Brain microvascular endothelial cell (primary cell): ENCODE data around the gene CERS5.

ENCODE experiments used
- DNase-seq: peaks from one replicate; pipeline ENCODE4 v3.0.0-alpha.2; 2020
- H3K27ac ChIP-seq: fragments of 250-450 bp; sonication (Bioruptor Pico); 2 replicates; pipeline ENCODE4 v1.5.1; 2020; ENCODE audit warnings: mild to moderate bottlenecking, moderate library complexity
- H3K27me3 ChIP-seq: fragments of 250-450 bp; sonication (Bioruptor Pico); replicated peaks from 2 replicates; pipeline ENCODE4 v1.5.1; 2020; ENCODE audit warnings: mild to moderate bottlenecking
- H3K36me3 ChIP-seq: fragments of 250-450 bp; sonication (Bioruptor Pico); replicated peaks from 2 replicates; pipeline ENCODE4 v1.5.1; 2020; ENCODE audit warnings: mild to moderate bottlenecking
- H3K4me3 ChIP-seq: 2 replicates; pipeline ENCODE4 v1.5.1; 2011; ENCODE audit warnings: low read depth, mild to moderate bottlenecking, control low read depth, low read length, moderate library complexity
- CTCF ChIP-seq: IDR thresholded peaks from 2 replicates; pipeline ENCODE4 v1.5.1; 2011; ENCODE audit warnings: low read depth, mild to moderate bottlenecking, moderate library complexity, low read length, control low read depth, inconsistent platforms; ENCODE audit errors: missing control alignments
- in situ Hi-C: cut with HindIII; loops from 2 replicates; pipeline ENCODE4 v1.10.0; 2017; ENCODE audit warnings: low sequenced_read_pairs, low pct_ligation_motif_present

CERS5 gene

GRCh38 chr12:50192908-50193307 is 25.7 kb upstream of the CERS5 start:
- Histone ChIP-seq H3K27ac (peak overlapping the region; percentile 34), H3K36me3 (peaks cover 62% of the 10 kb centered on the region), H3K27me3 (no peaks in the 10 kb centered on the region), H3K4me3 (no peak overlapping the region)
- DNase-seq = no peak
- no peak for TF ChIP-seq CTCF
- in situ Hi-C loops = loop anchor here (25.0 kb wide), 1 partner anchor 231 kb away; the partner anchor contains the start of genes AQP2, AQP5 and AQP6

- Histone ChIP-seq H3K27me3 (no peaks in the 10 kb centered on the region), H3K27ac (peak overlapping the region; percentile 34), H3K4me3 (no peak overlapping the region), H3K36me3 (peaks cover 57% of the 10 kb centered on the region)
- in situ Hi-C loops = loop anchor here (25.0 kb wide), 1 partner anchor 230 kb away; the partner anchor contains the start of genes AQP2, AQP5 and AQP6
- no peak for DNase-seq
- no peak for TF ChIP-seq CTCF
Measured at GRCh38 chr12:50192236-50192635, 25.1 kb upstream of the CERS5 start.

- in situ Hi-C loops = loop anchor here (25.0 kb wide), 1 partner anchor 229 kb away; the partner anchor contains the start of genes AQP2, AQP5 and AQP6
- TF ChIP-seq CTCF = no peak
- DNase-seq = no peak
- H3K36me3 ChIP-seq = peaks cover 46% of the 10 kb centered on the region
- no peak overlapping the region for H3K27ac ChIP-seq
- no peak overlapping the region for H3K4me3 ChIP-seq
- no peaks in the 10 kb centered on the region for H3K27me3 ChIP-seq
Measured at GRCh38 chr12:50190859-50191258, 23.7 kb upstream of the CERS5 start.

GRCh38 chr12:50188875-50189575 is 21.9 kb upstream of the CERS5 start:
- Histone ChIP-seq H3K27ac (peak overlapping the region; percentile 92), H3K36me3 (peaks cover 40% of the 10 kb centered on the region), H3K4me3 (no peak overlapping the region), H3K27me3 (no peaks in the 10 kb centered on the region)
- TF ChIP-seq CTCF = no peak
- in situ Hi-C loops = loop anchor here (25.0 kb wide), 1 partner anchor 227 kb away; the partner anchor contains the start of genes AQP2, AQP5 and AQP6
- DNase-seq = no peak

- peak; percentile 49 for DNase-seq
- peak overlapping the region; percentile 92 for H3K27ac ChIP-seq
- H3K36me3 ChIP-seq = peaks cover 41% of the 10 kb centered on the region
- in situ Hi-C loops = loop anchor here (25.0 kb wide), 1 partner anchor 226 kb away; the partner anchor contains the start of genes AQP2, AQP5 and AQP6
- H3K27me3 ChIP-seq = no peaks in the 10 kb centered on the region
- no peak for TF ChIP-seq CTCF
- H3K4me3 ChIP-seq = no peak overlapping the region
Measured at GRCh38 chr12:50188241-50188781, 21.1 kb upstream of the CERS5 start.
